ENCODE measurements around the gene SLC25A26.
"Not testable (repeated sequence)": the region's sequence is repeated elsewhere in the genome, so short reads cannot be mapped to it uniquely, and the experiment has no call there.

SLC25A26 gene

DNA sequence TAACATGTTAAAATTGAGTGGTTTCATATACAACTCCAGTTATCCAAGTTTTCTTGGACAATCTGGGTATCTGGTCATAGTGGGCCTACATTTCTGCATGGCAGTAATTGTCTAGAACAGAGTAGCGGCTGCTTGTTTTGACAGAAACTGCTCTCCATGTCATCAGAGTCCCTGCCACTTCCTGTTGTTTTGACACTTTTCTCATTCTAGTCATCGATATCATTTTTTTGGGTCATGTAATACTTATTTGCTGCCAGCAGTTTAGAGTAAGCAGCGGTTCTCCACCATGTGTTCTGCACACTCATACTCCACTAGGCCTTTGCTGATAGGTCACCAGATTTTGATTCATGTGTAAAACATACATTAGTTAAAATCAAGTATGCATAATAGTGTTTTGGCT is 81.5 kb downstream of the SLC25A26 start:
- Histone ChIP-seq H3K27ac (no peak overlapping the region), H3K4me3 (no peak overlapping the region), H3K9me3 (ENCODE audit: low read depth, low read length) (no peaks in the 10 kb centered on the region), H3K36me3 (ENCODE audit: insufficient read depth, low read length) (no peaks in the 10 kb centered on the region), H3K9ac (ENCODE audit: insufficient read length) (no peak overlapping the region)
- DNase-seq (ENCODE audit: low read depth, low spot score): no peak
- no peak for TF ChIP-seq POLR2AphosphoS5 (IDR thresholded peaks at IDR 0.05; ENCODE audit: borderline replicate concordance, low read depth, low read length)
- no peak for TF ChIP-seq EZH2 (IDR thresholded peaks at IDR 0.05)
- TF ChIP-seq FOXP2 (optimal IDR thresholded peaks at IDR 0.05; ENCODE audit: control extremely low read depth, extremely low read length, insufficient read depth): no peak

DNA sequence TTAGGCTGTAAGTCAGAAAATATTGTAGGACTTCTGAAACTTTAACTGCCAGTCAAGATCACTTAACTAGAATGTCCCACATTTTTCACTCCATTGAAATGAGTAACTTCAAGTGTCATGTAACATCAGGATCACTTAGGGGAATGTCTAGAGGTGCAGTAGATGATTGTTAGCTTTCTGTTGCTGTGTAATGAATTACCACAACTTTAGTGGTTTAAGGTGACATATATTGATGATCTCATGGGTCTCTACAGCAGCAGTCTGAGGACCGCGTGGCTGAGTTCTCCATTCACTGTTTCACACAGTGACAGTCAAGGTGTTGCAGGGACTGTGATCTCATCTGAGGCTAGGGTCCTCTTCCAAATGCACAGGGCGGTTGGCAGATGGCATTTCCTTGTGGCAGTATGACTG is 82.7 kb downstream of the SLC25A26 start:
- no peaks in the 10 kb centered on the region for H3K9me3 ChIP-seq (ENCODE audit: low read depth, low read length)
- no peak overlapping the region for H3K9ac ChIP-seq (ENCODE audit: insufficient read length)
- no peak for DNase-seq (ENCODE audit: low read depth, low spot score)
- no peak overlapping the region for H3K27ac ChIP-seq
- TF ChIP-seq FOXP2 (optimal IDR thresholded peaks at IDR 0.05; ENCODE audit: control extremely low read depth, extremely low read length, insufficient read depth) (no peak), POLR2AphosphoS5 (IDR thresholded peaks at IDR 0.05; ENCODE audit: borderline replicate concordance, low read depth, low read length) (no peak), EZH2 (IDR thresholded peaks at IDR 0.05) (no peak)
- no peaks in the 10 kb centered on the region for H3K36me3 ChIP-seq (ENCODE audit: insufficient read depth, low read length)
- H3K4me3 ChIP-seq: no peak overlapping the region

DNA sequence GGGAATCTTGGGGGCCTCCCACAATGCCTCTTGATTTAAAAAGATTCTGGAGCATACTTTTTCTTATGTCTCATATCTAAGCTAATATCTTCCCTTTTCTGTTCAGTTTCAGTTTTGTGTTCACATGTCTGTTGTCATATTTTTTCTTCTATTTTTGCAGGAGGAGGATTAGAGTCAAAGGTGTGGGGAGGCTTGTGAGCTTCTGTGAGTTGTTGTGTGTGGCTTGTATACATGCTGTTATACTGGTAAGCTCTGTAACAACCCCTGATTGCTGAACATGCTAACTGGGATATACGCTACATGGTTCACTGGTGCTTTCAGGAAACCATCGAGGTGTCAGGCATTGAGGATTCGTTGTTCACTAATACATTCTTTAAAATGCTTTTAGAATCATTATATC is 83.5 kb downstream of the SLC25A26 start:
- DNase-seq (ENCODE audit: low read depth, low spot score): no peak

GRCh38 chr3:66306086-66306485 is 85.3 kb downstream of the SLC25A26 start:
- H3K9me3 ChIP-seq (ENCODE audit: low read depth, low read length); DNase-seq (ENCODE audit: low read depth, low spot score); H3K27ac ChIP-seq; H3K9ac ChIP-seq (ENCODE audit: insufficient read length); H3K4me3 ChIP-seq; H3K36me3 ChIP-seq (ENCODE audit: insufficient read depth, low read length): not testable (repeated sequence)

More for the DNA sequence above, 83.5 kb downstream of the SLC25A26 start:
- H3K9ac ChIP-seq (ENCODE audit: insufficient read length): no peak overlapping the region
- TF ChIP-seq POLR2AphosphoS5 (IDR thresholded peaks at IDR 0.05; ENCODE audit: borderline replicate concordance, low read depth, low read length) (no peak), FOXP2 (optimal IDR thresholded peaks at IDR 0.05; ENCODE audit: control extremely low read depth, extremely low read length, insufficient read depth) (no peak), EZH2 (IDR thresholded peaks at IDR 0.05) (no peak)
- H3K36me3 ChIP-seq (ENCODE audit: insufficient read depth, low read length): no peaks in the 10 kb centered on the region
- no peaks in the 10 kb centered on the region for H3K9me3 ChIP-seq (ENCODE audit: low read depth, low read length)
- H3K27ac ChIP-seq: no peak overlapping the region
- no peak overlapping the region for H3K4me3 ChIP-seq

DNA sequence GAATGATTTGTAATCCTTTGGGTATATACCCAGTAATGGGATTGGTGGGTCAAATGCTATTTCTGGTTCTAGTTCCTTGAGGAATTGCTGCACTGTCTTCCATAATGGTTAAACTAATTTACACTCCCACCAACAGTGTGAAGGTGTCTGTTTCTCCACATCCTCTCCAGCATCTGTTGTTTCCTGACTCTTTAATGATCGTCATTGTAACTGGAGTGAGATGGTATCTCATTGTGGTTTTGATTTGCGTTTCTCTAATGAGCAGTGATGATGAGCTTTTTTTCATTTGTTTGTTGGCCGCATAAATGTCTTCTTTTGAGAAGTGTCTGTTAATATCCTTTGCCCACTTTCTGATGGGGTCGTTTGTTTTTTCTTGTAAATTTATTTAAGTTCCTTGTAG is 86.2 kb downstream of the SLC25A26 start:
- H3K4me3 ChIP-seq; H3K9ac ChIP-seq (ENCODE audit: insufficient read length); H3K27ac ChIP-seq; H3K36me3 ChIP-seq (ENCODE audit: insufficient read depth, low read length); H3K9me3 ChIP-seq (ENCODE audit: low read depth, low read length); DNase-seq (ENCODE audit: low read depth, low spot score): not testable (repeated sequence)

DNA sequence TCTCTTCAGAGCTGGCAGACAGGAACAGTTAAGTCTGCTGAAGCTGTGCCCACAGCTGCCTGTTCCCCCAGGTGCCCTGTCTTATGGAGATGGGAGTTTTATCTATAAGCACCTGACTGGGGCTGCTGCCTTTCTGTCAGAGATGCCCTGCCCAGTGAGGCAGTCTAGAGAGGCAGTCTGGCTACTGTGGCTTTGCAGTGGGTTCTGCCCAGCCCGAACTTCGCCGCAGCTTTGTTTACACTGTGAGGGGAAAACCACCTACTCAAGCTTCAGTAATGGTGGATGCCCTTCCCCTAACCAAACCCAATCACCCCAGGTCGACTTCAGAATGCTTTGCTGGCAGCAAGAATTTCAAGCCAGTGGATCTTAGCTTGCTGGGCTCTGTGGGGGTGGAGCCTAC is 91.2 kb downstream of the SLC25A26 start:
- Histone ChIP-seq H3K27ac (no peak overlapping the region), H3K36me3 (ENCODE audit: insufficient read depth, low read length) (no peaks in the 10 kb centered on the region), H3K9me3 (ENCODE audit: low read depth, low read length) (no peaks in the 10 kb centered on the region), H3K4me3 (no peak overlapping the region), H3K9ac (ENCODE audit: insufficient read length) (no peak overlapping the region)
- no peak for DNase-seq (ENCODE audit: low read depth, low spot score)
- TF ChIP-seq FOXP2 (optimal IDR thresholded peaks at IDR 0.05; ENCODE audit: control extremely low read depth, extremely low read length, insufficient read depth): no peak
- no peak for TF ChIP-seq EZH2 (IDR thresholded peaks at IDR 0.05)
- TF ChIP-seq POLR2AphosphoS5 (IDR thresholded peaks at IDR 0.05; ENCODE audit: borderline replicate concordance, low read depth, low read length): no peak

GRCh38 chr3:66314455-66314854 is 93.7 kb downstream of the SLC25A26 start:
- TF ChIP-seq FOXP2 (optimal IDR thresholded peaks at IDR 0.05; ENCODE audit: control extremely low read depth, extremely low read length, insufficient read depth) (no peak), POLR2AphosphoS5 (IDR thresholded peaks at IDR 0.05; ENCODE audit: borderline replicate concordance, low read depth, low read length) (no peak), EZH2 (IDR thresholded peaks at IDR 0.05) (no peak)
- Histone ChIP-seq H3K9ac (ENCODE audit: insufficient read length) (no peak overlapping the region), H3K4me3 (no peak overlapping the region), H3K36me3 (ENCODE audit: insufficient read depth, low read length) (no peaks in the 10 kb centered on the region), H3K27ac (no peak overlapping the region), H3K9me3 (ENCODE audit: low read depth, low read length) (no peaks in the 10 kb centered on the region)
- no peak for DNase-seq (ENCODE audit: low read depth, low spot score)

- TF ChIP-seq FOXP2 (optimal IDR thresholded peaks at IDR 0.05; ENCODE audit: control extremely low read depth, extremely low read length, insufficient read depth): no peak
- no peak for TF ChIP-seq POLR2AphosphoS5 (IDR thresholded peaks at IDR 0.05; ENCODE audit: borderline replicate concordance, low read depth, low read length)
- no peak for TF ChIP-seq EZH2 (IDR thresholded peaks at IDR 0.05)
- Histone ChIP-seq H3K27ac (no peak overlapping the region), H3K4me3 (no peak overlapping the region), H3K9me3 (ENCODE audit: low read depth, low read length) (no peaks in the 10 kb centered on the region), H3K9ac (ENCODE audit: insufficient read length) (no peak overlapping the region), H3K36me3 (ENCODE audit: insufficient read depth, low read length) (no peaks in the 10 kb centered on the region)
- no peak for DNase-seq (ENCODE audit: low read depth, low spot score)
These were observed 97.1 kb downstream of the SLC25A26 start for GRCh38 chr3:66317750-66318376.

GRCh38 chr3:66320390-66320789 is 99.6 kb downstream of the SLC25A26 start:
- no peak overlapping the region for H3K9ac ChIP-seq (ENCODE audit: insufficient read length)
- no peak for DNase-seq (ENCODE audit: low read depth, low spot score)
- TF ChIP-seq FOXP2 (optimal IDR thresholded peaks at IDR 0.05; ENCODE audit: control extremely low read depth, extremely low read length, insufficient read depth) (no peak), EZH2 (IDR thresholded peaks at IDR 0.05) (no peak), POLR2AphosphoS5 (IDR thresholded peaks at IDR 0.05; ENCODE audit: borderline replicate concordance, low read depth, low read length) (no peak)
- no peaks in the 10 kb centered on the region for H3K9me3 ChIP-seq (ENCODE audit: low read depth, low read length)
- no peaks in the 10 kb centered on the region for H3K36me3 ChIP-seq (ENCODE audit: insufficient read depth, low read length)
- H3K27ac ChIP-seq: no peak overlapping the region
- no peak overlapping the region for H3K4me3 ChIP-seq
